WERI-Rb-1 (cell line): ENCODE data around the gene NAXD.

Experiments
- DNase-seq: peaks from one replicate; pipeline ENCODE4 v3.0.0-alpha.2; 2020
- H3K27ac ChIP-seq: fragments of 250-450 bp; sonication (Bioruptor Pico); 2 replicates; pipeline ENCODE4 v1.5.1; 2020; ENCODE audit warnings: mild to moderate bottlenecking, moderate library complexity
- H3K27me3 ChIP-seq: fragments of 250-450 bp; sonication (Bioruptor Pico); 2 replicates; pipeline ENCODE4 v1.5.1; 2021; ENCODE audit warnings: mild to moderate bottlenecking, low read depth, moderate library complexity; ENCODE audit not compliant: insufficient read depth, severe bottlenecking
- H3K36me3 ChIP-seq: fragments of 250-450 bp; sonication (Bioruptor Pico); 2 replicates; pipeline ENCODE4 v1.5.1; 2020; ENCODE audit warnings: mild to moderate bottlenecking, moderate library complexity
- H3K4me3 ChIP-seq: 2 replicates; pipeline ENCODE4 v1.5.1; 2011; ENCODE audit warnings: low read depth, mild to moderate bottlenecking, control low read depth, low read length
- H3K9me3 ChIP-seq: fragments of 250-450 bp; sonication (Bioruptor Pico); 2 replicates; pipeline ENCODE4 v1.5.1; 2021; ENCODE audit warnings: mild to moderate bottlenecking, moderate library complexity; ENCODE audit not compliant: severe bottlenecking
- CTCF ChIP-seq: IDR thresholded peaks from 2 replicates; pipeline ENCODE4 v1.5.1; 2011; ENCODE audit warnings: low read depth, mild to moderate bottlenecking, control low read depth, inconsistent platforms, low read length

The NAXD gene

GRCh38 chr13:110662777-110663443, 47.6 kb downstream of the NAXD start:
- H3K36me3 ChIP-seq: peaks cover 94% of the 10 kb centered on the region
- H3K27ac ChIP-seq: no peak overlapping the region
- no peaks in the 10 kb centered on the region for H3K27me3 ChIP-seq
- DNase-seq: no peak
- peaks cover 5% of the 10 kb centered on the region for H3K9me3 ChIP-seq
- no peak for TF ChIP-seq CTCF
- no peak overlapping the region for H3K4me3 ChIP-seq

- peaks cover 5% of the 10 kb centered on the region for H3K9me3 ChIP-seq
- DNase-seq: no peak
- peaks cover 94% of the 10 kb centered on the region for H3K36me3 ChIP-seq
- no peaks in the 10 kb centered on the region for H3K27me3 ChIP-seq
- no peak for TF ChIP-seq CTCF
- H3K27ac ChIP-seq: no peak overlapping the region
- no peak overlapping the region for H3K4me3 ChIP-seq
Measured at GRCh38 chr13:110663491-110663890, 48.1 kb downstream of the NAXD start.

- peaks cover 3% of the 10 kb centered on the region for H3K9me3 ChIP-seq
- H3K27me3 ChIP-seq: no peaks in the 10 kb centered on the region
- H3K36me3 ChIP-seq: peaks cover 95% of the 10 kb centered on the region
- no peak overlapping the region for H3K4me3 ChIP-seq
- no peak for DNase-seq
- TF ChIP-seq CTCF: no peak
- H3K27ac ChIP-seq: no peak overlapping the region
Measured at GRCh38 chr13:110664041-110664440, 48.7 kb downstream of the NAXD start.

GRCh38 chr13:110664673-110665072, 49.3 kb downstream of the NAXD start:
- no peak for DNase-seq
- no peak overlapping the region for H3K27ac ChIP-seq
- peaks cover 5% of the 10 kb centered on the region for H3K9me3 ChIP-seq
- peaks cover 96% of the 10 kb centered on the region for H3K36me3 ChIP-seq
- no peaks in the 10 kb centered on the region for H3K27me3 ChIP-seq
- H3K4me3 ChIP-seq: no peak overlapping the region
- TF ChIP-seq CTCF: no peak

- H3K27ac ChIP-seq: no peak overlapping the region
Measured at GRCh38 chr13:110665491-110666254, 50.3 kb downstream of the NAXD start.

More at GRCh38 chr13:110665491-110666254, 50.3 kb downstream of the NAXD start:
- Histone ChIP-seq H3K36me3 (peaks cover 97% of the 10 kb centered on the region), H3K9me3 (peaks cover 12% of the 10 kb centered on the region), H3K27me3 (no peaks in the 10 kb centered on the region), H3K4me3 (no peak overlapping the region)
- no peak for TF ChIP-seq CTCF
- DNase-seq: no peak
